ENCODE data around the gene CDC23.
"Not testable (repeated sequence)": the region's sequence is repeated elsewhere in the genome, so short reads cannot be mapped to it uniquely, and the experiment has no call there.

Gene CDC23, protein sequence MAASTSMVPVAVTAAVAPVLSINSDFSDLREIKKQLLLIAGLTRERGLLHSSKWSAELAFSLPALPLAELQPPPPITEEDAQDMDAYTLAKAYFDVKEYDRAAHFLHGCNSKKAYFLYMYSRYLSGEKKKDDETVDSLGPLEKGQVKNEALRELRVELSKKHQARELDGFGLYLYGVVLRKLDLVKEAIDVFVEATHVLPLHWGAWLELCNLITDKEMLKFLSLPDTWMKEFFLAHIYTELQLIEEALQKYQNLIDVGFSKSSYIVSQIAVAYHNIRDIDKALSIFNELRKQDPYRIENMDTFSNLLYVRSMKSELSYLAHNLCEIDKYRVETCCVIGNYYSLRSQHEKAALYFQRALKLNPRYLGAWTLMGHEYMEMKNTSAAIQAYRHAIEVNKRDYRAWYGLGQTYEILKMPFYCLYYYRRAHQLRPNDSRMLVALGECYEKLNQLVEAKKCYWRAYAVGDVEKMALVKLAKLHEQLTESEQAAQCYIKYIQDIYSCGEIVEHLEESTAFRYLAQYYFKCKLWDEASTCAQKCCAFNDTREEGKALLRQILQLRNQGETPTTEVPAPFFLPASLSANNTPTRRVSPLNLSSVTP

DNA sequence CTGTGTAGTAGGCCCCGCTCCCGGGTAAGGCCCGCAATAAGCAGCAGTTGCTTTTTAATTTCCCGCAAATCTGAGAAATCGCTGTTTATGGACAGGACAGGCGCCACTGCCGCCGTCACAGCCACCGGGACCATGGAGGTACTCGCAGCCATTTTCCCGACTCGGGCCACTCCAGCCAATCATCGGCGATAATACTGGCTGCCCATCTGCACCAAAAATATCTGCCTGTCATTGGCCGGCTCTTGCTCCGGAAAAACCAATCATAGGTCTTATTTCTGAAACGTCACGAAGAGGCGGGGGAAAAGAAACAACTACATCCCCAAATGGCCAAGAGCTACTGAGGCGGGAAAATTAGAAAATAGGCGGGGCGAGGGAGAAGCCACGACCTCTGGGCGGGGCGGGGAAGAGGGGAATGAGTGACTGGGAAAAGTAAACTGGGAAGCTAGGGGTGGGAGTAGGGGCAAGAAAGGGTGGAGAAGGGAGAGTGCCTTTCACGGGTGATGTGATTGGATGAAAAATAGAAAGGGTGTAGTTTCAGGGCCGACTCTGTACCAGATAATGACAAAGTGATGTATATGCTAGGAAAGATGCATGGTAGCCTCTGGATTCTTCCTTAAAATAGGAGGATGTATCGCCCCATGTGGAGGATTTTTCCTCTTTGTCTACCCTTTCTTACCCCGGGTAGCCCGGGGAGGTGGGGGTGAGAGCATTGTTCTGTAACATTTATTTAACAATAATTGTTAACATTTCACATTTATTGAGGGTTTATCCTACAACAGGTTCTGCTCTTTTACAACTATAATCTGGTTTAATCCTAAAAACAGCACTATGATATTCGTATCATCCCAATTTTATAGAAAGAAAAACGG is at the start of gene CDC23:
TSS of gene CDC23 (minus strand) at position 163 of the 869 bp plus-strand sequence. CDS start at position 152, 11 bp downstream.
- TF ChIP-seq, protein P1, sequence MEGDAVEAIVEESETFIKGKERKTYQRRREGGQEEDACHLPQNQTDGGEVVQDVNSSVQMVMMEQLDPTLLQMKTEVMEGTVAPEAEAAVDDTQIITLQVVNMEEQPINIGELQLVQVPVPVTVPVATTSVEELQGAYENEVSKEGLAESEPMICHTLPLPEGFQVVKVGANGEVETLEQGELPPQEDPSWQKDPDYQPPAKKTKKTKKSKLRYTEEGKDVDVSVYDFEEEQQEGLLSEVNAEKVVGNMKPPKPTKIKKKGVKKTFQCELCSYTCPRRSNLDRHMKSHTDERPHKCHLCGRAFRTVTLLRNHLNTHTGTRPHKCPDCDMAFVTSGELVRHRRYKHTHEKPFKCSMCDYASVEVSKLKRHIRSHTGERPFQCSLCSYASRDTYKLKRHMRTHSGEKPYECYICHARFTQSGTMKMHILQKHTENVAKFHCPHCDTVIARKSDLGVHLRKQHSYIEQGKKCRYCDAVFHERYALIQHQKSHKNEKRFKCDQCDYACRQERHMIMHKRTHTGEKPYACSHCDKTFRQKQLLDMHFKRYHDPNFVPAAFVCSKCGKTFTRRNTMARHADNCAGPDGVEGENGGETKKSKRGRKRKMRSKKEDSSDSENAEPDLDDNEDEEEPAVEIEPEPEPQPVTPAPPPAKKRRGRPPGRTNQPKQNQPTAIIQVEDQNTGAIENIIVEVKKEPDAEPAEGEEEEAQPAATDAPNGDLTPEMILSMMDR (IDR thresholded peaks at IDR 0.05; ENCODE audit: low read depth, low read length, missing control alignments) = no peak
- DNase-seq (ENCODE audit: low read depth) = peak; percentile 96
- H3K4me3 ChIP-seq (ENCODE audit: low read depth, low read length) = peak within 1 kb of the TSS; percentile 100
- in situ Hi-C loops (cut with HindIII; ENCODE audit: low sequenced_read_pairs) = no loop called here

DNA sequence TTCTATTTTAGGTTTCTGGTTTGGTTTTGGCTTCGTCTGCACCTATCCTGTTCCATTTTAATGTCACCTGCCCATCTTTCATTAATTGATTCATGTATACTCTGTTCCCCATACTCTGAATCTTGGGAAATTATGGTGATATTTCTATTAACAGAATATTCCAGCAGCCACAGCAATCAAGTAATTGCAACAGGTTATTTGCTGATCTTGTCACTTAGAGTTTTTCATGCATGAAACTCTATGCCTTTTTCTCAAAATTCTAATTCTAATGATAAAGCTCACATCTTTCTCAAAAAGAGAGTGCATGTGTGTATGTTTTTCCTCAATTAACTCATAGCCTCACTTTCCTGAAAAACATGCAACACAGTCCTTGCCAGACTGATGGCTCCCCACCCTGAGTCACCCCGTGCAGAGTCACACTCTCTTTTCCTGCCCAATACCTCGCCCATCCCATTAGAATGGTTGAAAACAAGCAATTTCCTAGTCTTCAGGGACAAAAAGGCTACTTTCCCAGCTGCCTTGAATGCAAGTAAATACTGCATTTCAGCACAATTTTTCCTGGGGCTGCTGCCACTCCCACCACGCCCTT is 45.7 kb upstream of the CDC23 start:
- TF ChIP-seq, protein P1 (IDR thresholded peaks at IDR 0.05; ENCODE audit: low read depth, low read length, missing control alignments) = no peak
- in situ Hi-C loops (cut with HindIII; ENCODE audit: low sequenced_read_pairs) = no loop called here
- no peak overlapping the region for H3K4me3 ChIP-seq (ENCODE audit: low read depth, low read length)
- no peak for DNase-seq (ENCODE audit: low read depth)

DNA sequence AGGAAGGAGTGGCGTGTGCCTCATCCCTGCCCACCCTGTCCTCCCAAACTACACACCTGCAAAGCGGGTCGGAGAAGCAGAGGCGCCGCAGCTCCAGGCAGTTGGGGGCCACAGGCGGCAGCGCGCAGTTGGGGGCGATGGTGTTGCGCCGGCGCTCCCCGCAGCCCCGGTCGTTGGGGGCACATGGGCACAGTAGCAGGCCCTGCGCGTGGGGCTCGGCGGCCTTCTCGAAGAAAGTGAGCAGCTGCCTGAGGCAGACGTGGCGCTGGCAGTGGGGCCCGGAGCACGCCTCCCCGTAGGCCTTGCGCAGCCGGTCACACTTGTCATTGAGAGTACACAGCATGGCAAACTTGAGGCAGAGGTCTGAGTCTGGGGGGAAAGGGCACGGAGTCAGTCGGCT is 44.5 kb upstream of the CDC23 start:
- DNase-seq (ENCODE audit: low read depth) = no peak
- no peak overlapping the region for H3K4me3 ChIP-seq (ENCODE audit: low read depth, low read length)
- in situ Hi-C loops (cut with HindIII; ENCODE audit: low sequenced_read_pairs) = no loop called here
- TF ChIP-seq, protein P1 (IDR thresholded peaks at IDR 0.05; ENCODE audit: low read depth, low read length, missing control alignments) = no peak

DNA sequence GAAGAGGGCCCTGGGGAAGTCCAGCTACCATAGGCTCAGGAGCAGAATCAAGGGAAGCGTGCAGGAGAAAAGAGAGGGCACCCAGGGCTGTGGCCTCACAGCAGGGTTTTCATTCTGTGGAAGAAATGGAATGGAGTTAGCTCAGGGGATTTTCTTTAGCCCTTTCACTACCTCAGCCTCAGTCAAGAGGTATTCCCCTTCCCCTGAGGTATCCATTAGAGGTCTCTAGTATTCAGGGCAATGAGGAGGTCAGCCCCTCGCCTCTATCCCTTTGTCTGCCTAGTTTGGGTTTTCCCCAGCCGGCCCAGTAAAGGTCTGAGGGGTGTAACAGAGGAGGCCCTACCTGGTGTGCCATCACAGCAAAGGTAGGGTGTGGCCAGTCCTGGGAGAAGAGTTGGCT is 39.8 kb upstream of the CDC23 start:
- in situ Hi-C loops (cut with HindIII; ENCODE audit: low sequenced_read_pairs) = no loop called here
- no peak for DNase-seq (ENCODE audit: low read depth)
- H3K4me3 ChIP-seq (ENCODE audit: low read depth, low read length) = no peak overlapping the region
- TF ChIP-seq, protein P1 (IDR thresholded peaks at IDR 0.05; ENCODE audit: low read depth, low read length, missing control alignments) = no peak

DNA sequence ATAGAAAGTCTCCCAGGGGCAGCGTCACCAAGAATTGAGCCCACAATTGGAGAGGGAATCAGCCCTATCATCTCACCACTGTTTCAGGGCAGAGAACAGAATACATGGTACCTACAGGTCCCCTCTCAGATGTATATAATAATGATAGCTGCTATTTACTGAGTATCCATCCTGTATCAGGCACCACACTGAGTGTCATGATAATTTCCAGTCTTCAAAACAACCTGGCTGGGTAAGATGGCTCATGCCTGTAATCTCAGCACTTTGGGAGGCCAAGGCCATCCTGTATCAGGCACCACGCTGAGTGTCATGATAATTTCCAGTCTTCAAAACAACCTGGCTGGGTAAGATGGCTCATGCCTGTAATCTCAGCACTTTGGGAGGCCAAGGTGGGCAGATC is 34.7 kb upstream of the CDC23 start:
- H3K4me3 ChIP-seq (ENCODE audit: low read depth, low read length); DNase-seq (ENCODE audit: low read depth): not testable (repeated sequence)
- in situ Hi-C loops (cut with HindIII; ENCODE audit: low sequenced_read_pairs) = loop anchor here (10.0 kb wide), 1 partner anchor 67 kb away; no protein-coding TSS in a partner anchor

DNA sequence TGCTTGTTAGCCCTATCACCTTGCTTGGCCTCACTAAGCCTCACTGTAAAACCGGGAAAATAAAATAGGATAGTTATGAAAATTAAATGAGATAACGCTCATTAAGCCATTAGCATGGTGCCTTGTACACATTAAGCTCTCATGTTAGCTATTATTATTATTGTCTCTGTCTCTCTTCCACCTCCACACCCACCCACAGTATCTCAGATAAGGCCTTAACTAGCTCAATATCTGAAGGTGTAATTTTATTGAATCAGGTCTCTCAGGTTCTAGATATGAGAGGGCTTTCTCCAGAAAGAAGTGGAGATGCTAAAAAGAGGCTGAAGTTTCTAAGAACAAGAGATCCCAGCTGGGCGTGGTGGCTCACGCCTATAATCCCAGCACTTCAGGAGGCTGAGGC is 33.7 kb upstream of the CDC23 start:
- H3K4me3 ChIP-seq (ENCODE audit: low read depth, low read length) = no peak overlapping the region
- DNase-seq (ENCODE audit: low read depth) = no peak
- TF ChIP-seq, protein P1 (IDR thresholded peaks at IDR 0.05; ENCODE audit: low read depth, low read length, missing control alignments) = no peak
- in situ Hi-C loops (cut with HindIII; ENCODE audit: low sequenced_read_pairs) = loop anchor here (10.0 kb wide), 1 partner anchor 68 kb away; no protein-coding TSS in a partner anchor

Measured in astrocyte of the cerebellum (primary cell).